HCT116 (cell line): ENCODE measurements around the gene KANSL3. TPM values are rescaled to one million over a fixed set of nuclear protein-coding genes. Genes with fewer than 3 reads are reported as not detected.

Source experiments
- ATAC-seq: fragments of 200-7000 bp; cut with Tn5 transposase; 2 replicates; pipeline ENCODE4 v1.9.1; 2020; ENCODE audit warnings: mild to moderate bottlenecking, moderate library complexity
- BruUV-seq: library from RNA; stranded (reverse); fragments of 400-500 nt; replicated peaks from 2 replicates; lab custom pipeline; 2021; lab: Mats Ljungman, UMichigan
- CTCF ChIA-PET: fragments of 300-600 bp; sonication (Branson Sonifier 250); formaldehyde crosslinking; loops from one replicate; lab custom pipeline; 2021; ENCODE audit warnings: antibody characterized with exemption; lab: Charles Lee
- POLR2A ChIA-PET: fragments of 300-600, 350-600 bp; sonication (Branson Sonifier 250); formaldehyde crosslinking; loops from one replicate; lab custom pipeline; 2021; ENCODE audit warnings: antibody characterized with exemption; lab: Charles Lee
- RAD21 ChIA-PET, 2 experiments: fragments of 300-600 bp; sonication (Branson Sonifier 250); formaldehyde crosslinking; loops; one replicate each; lab custom pipeline; 2023; ENCODE audit warnings: low total read pairs in 2 of 2; ENCODE audit not compliant: uncharacterized antibody in 2 of 2, unreplicated experiment in 2 of 2, low non-redundant PET in 1 of 2; lab: Charles Lee
- DNase-seq: peaks from one replicate; pipeline ENCODE4 v3.0.0-alpha.2; 2010; ENCODE audit warnings: low read depth, low spot score
- H2AFZ ChIP-seq: fragments of 200-600 bp; shearing (Covaris generic), sonication (generic); 2 replicates; pipeline ENCODE4 v1.6.1; 2017; ENCODE audit warnings: low read depth, mixed run types, mixed read lengths, antibody characterized with exemption, low read length; ENCODE audit not compliant: poor library complexity, severe bottlenecking
- H3K27ac ChIP-seq: 2 replicates; pipeline ENCODE4 v1.5.1; 2012; ENCODE audit warnings: low read depth, low read length
- H3K27me3 ChIP-seq: fragments of 200-600 bp; sonication (generic); 2 replicates; pipeline ENCODE4 v1.6.1; 2016; ENCODE audit warnings: mixed run types, low read length, mixed read lengths; ENCODE audit not compliant: insufficient read depth
- H3K36me3 ChIP-seq, 2 experiments: fragments of 200-500 bp in 1 of 2; fragments of 200-600 bp in 1 of 2; sonication (Bioruptor generic) in 1 of 2; sonication (generic) in 1 of 2; 2 replicates each; pipeline versions ENCODE4 v1.5.1 to v1.6.1; 2014 to 2016; ENCODE audit warnings: low read length in 2 of 2, inconsistent platforms in 1 of 2, mixed read lengths in 1 of 2, mixed run types in 1 of 2; ENCODE audit not compliant: insufficient read depth in 2 of 2, control insufficient read depth in 1 of 2
- H3K4me1 ChIP-seq, 2 experiments: fragments of 200-600 bp in 1 of 2; sonication (generic) in 1 of 2; 2 replicates each; pipeline versions ENCODE4 v1.5.1 to v1.6.1; 2012 to 2017; ENCODE audit warnings: low read length in 2 of 2, inconsistent platforms in 1 of 2, mild to moderate bottlenecking in 1 of 2, mixed read lengths in 1 of 2, mixed run types in 1 of 2, moderate library complexity in 1 of 2; ENCODE audit not compliant: insufficient read depth in 2 of 2, control insufficient read depth in 1 of 2
- H3K4me2 ChIP-seq: fragments of 200-600 bp; sonication (generic); 2 replicates; pipeline ENCODE4 v1.6.1; 2017; ENCODE audit warnings: mixed run types, low read length, mixed read lengths
- H3K4me3 ChIP-seq, 2 experiments: fragments of 200-600 bp in 1 of 2; sonication (generic) in 1 of 2; replicated peaks in 1 of 2; 2 replicates each; pipeline ENCODE4 v1.5.1; 2011 to 2016; ENCODE audit warnings: low read length in 2 of 2, control low read depth in 1 of 2, low read depth in 1 of 2, mild to moderate bottlenecking in 1 of 2, mixed read lengths in 1 of 2, mixed run types in 1 of 2
- H3K79me2 ChIP-seq: fragments of 200-600 bp; sonication (generic); 2 replicates; pipeline ENCODE4 v1.6.1; 2017; ENCODE audit warnings: mild to moderate bottlenecking, mixed run types, low read length, moderate library complexity, mixed read lengths; ENCODE audit not compliant: insufficient read depth
- H3K9ac ChIP-seq: fragments of 200-600 bp; sonication (generic); 2 replicates; pipeline ENCODE4 v1.6.1; 2016; ENCODE audit warnings: low read length, mixed read lengths
- H3K9me2 ChIP-seq: fragments of 200-600 bp; sonication (generic), shearing (Covaris generic); 2 replicates; pipeline ENCODE4 v1.6.1; 2017; ENCODE audit warnings: mixed run types, mild to moderate bottlenecking, moderate library complexity; ENCODE audit not compliant: insufficient read depth
- H3K9me3 ChIP-seq, 2 experiments: fragments of 200-500 bp in 1 of 2; fragments of 200-600 bp in 1 of 2; sonication (Bioruptor generic) in 1 of 2; sonication (generic) in 1 of 2; 2 replicates each; pipeline ENCODE4 v1.6.1; 2014 to 2017; ENCODE audit warnings: low read length in 2 of 2, mixed read lengths in 2 of 2, inconsistent platforms in 1 of 2, low read depth in 1 of 2, mild to moderate bottlenecking in 1 of 2, mixed run types in 1 of 2, moderate library complexity in 1 of 2; ENCODE audit not compliant: control insufficient read depth in 1 of 2, insufficient read depth in 1 of 2
- H4K20me1 ChIP-seq: fragments of 200-600 bp; sonication (generic), shearing (Covaris generic); 2 replicates; pipeline ENCODE4 v1.6.1; 2017; ENCODE audit warnings: mixed run types, mild to moderate bottlenecking, moderate library complexity; ENCODE audit not compliant: insufficient read depth
- CEBPB ChIP-seq: IDR thresholded peaks from 2 replicates; pipeline ENCODE4 v1.6.1; 2012; ENCODE audit warnings: low read depth
- EZH2 ChIP-seq: fragments of 200-600 bp; sonication (generic); IDR thresholded peaks from 2 replicates; pipeline ENCODE4 v1.6.1; 2017; ENCODE audit warnings: antibody characterized with exemption, mixed run types
- EZH2phosphoT487 ChIP-seq: fragments of 200-600 bp; IDR thresholded peaks from 2 replicates; pipeline ENCODE4 v1.6.1; 2018; ENCODE audit warnings: antibody characterized with exemption, borderline replicate concordance
- JUND ChIP-seq: IDR thresholded peaks from 2 replicates; pipeline ENCODE4 v1.6.1; 2012
- POLR2A ChIP-seq: IDR thresholded peaks from 2 replicates; pipeline ENCODE4 v1.7.0; 2011; ENCODE audit warnings: borderline replicate concordance; ENCODE audit not compliant: insufficient read depth, insufficient read length; ENCODE audit errors: extremely low read depth
- POLR2AphosphoS5 ChIP-seq: IDR thresholded peaks from 2 replicates; pipeline ENCODE4 v1.6.1; 2011; ENCODE audit warnings: mild to moderate bottlenecking, low read depth, low read length, moderate library complexity
- TCF7L2 ChIP-seq: IDR thresholded peaks from 2 replicates; pipeline ENCODE4 v1.7.0; 2011; ENCODE audit warnings: borderline replicate concordance, inconsistent platforms; ENCODE audit not compliant: insufficient read depth, insufficient read length; ENCODE audit errors: extremely low read depth
- ZFX ChIP-seq: fragments of 450-650 bp; IDR thresholded peaks from 2 replicates; pipeline ENCODE4 v1.6.1; 2017
- ZNF274 ChIP-seq: fragments of 200-500 bp; sonication (Bioruptor generic); IDR thresholded peaks from 2 replicates; pipeline ENCODE4 v1.6.1; 2014; ENCODE audit warnings: mild to moderate bottlenecking, low read depth, low read length, inconsistent platforms
- intact Hi-C: fragments of 100-400 bp; cut with micrococcal nuclease; formaldehyde crosslinking; loops from 2 replicates; pipeline ENCODE4 v1.10.0; 2022
- total RNA-seq: library from RNA; stranded (reverse); gene quantifications from one replicate; pipeline ENCODE4 v1.2.1, GENCODE V29; 2021; ENCODE audit not compliant: unreplicated experiment
- TF ChIP-seq, protein P1 (sequence below): IDR thresholded peaks from 2 replicates; pipeline ENCODE4 v1.6.1; 2012
- TF ChIP-seq, protein P2 (sequence below): IDR thresholded peaks from 2 replicates; pipeline ENCODE4 v1.6.1; 2012
- TF ChIP-seq, protein P3 (sequence below), 3 experiments: fragments of 200-600 bp in 1 of 3; sonication (generic) in 1 of 3; IDR thresholded peaks in 2 of 3; conservative IDR thresholded peaks in 1 of 3; 2 replicates each; pipeline ENCODE4 v1.5.1; 2012 to 2017; ENCODE audit warnings: low read depth in 2 of 3, low read length in 2 of 3, antibody characterized with exemption in 1 of 3, borderline replicate concordance in 1 of 3, control low read depth in 1 of 3, mild to moderate bottlenecking in 1 of 3, mixed read lengths in 1 of 3, mixed run types in 1 of 3, moderate library complexity in 1 of 3; ENCODE audit not compliant: insufficient read depth in 1 of 3
- TF ChIP-seq, protein P4 (sequence below): IDR thresholded peaks from 2 replicates; pipeline ENCODE4 v1.6.1; 2012; ENCODE audit warnings: low read depth

KANSL3 gene
- total RNA-seq, 1 experiment from 2014 or later, result 35.8 TPM

DNA sequence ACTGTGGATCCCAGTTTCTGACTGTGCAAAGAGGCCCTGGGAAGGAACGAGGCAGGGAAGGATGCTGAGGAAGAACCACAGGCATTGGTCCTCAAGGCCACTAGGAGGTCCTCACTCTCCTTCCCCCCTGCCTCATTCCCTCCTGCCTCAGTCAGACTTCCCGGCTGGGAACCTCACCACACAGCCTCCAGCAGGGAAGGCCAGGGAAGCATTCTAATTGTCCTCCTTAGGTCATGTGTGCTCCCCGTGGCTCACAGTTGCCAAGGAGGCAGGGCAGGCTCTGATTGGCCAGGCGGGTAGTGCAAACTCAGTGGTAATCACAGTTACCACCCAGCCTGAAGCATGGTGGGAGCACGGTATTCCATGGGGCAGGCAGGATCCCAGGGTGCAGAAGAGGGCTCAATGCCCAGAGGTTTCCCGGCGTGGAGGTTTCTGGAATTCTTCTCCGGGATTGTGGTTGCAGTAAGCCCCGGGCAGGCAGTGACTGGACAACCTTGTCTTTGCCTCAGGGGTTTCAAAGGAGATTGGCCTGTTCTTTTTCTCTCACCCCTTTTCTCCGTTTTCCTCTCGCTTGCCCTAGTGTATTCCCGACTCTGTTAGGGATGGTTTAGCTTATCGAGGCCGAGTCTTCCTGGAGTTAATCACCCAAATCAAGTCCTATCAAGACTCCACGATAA is 31.6 kb upstream of the KANSL3 start:
- Histone ChIP-seq H2AFZ (no peak overlapping the region), H3K4me3 (no peak overlapping the region), H3K36me3 (no peaks in the 10 kb centered on the region), H3K9me2 (no peaks in the 10 kb centered on the region), H3K9me3 (no peaks in the 10 kb centered on the region), H3K4me2 (no peak overlapping the region), H3K4me1 (peaks cover 9 to 12% of the 10 kb centered on the region in 2 experiments), H3K9ac (no peak overlapping the region), H3K79me2 (no peaks in the 10 kb centered on the region), H4K20me1 (no peaks in the 10 kb centered on the region), H3K27me3 (no peaks in the 10 kb centered on the region), H3K27ac (no peak overlapping the region)
- ChIA-PET CTCF (no interaction called here), RAD21 (no interaction called here), POLR2A (no interaction called here)
- ATAC-seq (no peak), DNase-seq (no peak)
- TF ChIP-seq, protein P1, sequence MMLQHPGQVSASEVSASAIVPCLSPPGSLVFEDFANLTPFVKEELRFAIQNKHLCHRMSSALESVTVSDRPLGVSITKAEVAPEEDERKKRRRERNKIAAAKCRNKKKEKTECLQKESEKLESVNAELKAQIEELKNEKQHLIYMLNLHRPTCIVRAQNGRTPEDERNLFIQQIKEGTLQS, result no peak
- TF ChIP-seq TCF7L2 (no peak), ZFX (no peak), EZH2 (no peak), EZH2phosphoT487 (no peak), POLR2A (no peak), JUND (no peak), CEBPB (no peak), POLR2AphosphoS5 (no peak), ZNF274 (no peak)
- TF ChIP-seq, protein P2, sequence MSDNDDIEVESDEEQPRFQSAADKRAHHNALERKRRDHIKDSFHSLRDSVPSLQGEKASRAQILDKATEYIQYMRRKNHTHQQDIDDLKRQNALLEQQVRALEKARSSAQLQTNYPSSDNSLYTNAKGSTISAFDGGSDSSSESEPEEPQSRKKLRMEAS, result no peak
- TF ChIP-seq, protein P3, sequence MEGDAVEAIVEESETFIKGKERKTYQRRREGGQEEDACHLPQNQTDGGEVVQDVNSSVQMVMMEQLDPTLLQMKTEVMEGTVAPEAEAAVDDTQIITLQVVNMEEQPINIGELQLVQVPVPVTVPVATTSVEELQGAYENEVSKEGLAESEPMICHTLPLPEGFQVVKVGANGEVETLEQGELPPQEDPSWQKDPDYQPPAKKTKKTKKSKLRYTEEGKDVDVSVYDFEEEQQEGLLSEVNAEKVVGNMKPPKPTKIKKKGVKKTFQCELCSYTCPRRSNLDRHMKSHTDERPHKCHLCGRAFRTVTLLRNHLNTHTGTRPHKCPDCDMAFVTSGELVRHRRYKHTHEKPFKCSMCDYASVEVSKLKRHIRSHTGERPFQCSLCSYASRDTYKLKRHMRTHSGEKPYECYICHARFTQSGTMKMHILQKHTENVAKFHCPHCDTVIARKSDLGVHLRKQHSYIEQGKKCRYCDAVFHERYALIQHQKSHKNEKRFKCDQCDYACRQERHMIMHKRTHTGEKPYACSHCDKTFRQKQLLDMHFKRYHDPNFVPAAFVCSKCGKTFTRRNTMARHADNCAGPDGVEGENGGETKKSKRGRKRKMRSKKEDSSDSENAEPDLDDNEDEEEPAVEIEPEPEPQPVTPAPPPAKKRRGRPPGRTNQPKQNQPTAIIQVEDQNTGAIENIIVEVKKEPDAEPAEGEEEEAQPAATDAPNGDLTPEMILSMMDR (IDR thresholded peaks at IDR 0.05 in 2 of 3, conservative IDR thresholded peaks at IDR 0.05 in 1 of 3; ENCODE audit: borderline replicate concordance in 1 of 3, insufficient read depth in 1 of 3, low read depth in 2 of 3, low read length in 2 of 3), result no peak
- TF ChIP-seq, protein P4, sequence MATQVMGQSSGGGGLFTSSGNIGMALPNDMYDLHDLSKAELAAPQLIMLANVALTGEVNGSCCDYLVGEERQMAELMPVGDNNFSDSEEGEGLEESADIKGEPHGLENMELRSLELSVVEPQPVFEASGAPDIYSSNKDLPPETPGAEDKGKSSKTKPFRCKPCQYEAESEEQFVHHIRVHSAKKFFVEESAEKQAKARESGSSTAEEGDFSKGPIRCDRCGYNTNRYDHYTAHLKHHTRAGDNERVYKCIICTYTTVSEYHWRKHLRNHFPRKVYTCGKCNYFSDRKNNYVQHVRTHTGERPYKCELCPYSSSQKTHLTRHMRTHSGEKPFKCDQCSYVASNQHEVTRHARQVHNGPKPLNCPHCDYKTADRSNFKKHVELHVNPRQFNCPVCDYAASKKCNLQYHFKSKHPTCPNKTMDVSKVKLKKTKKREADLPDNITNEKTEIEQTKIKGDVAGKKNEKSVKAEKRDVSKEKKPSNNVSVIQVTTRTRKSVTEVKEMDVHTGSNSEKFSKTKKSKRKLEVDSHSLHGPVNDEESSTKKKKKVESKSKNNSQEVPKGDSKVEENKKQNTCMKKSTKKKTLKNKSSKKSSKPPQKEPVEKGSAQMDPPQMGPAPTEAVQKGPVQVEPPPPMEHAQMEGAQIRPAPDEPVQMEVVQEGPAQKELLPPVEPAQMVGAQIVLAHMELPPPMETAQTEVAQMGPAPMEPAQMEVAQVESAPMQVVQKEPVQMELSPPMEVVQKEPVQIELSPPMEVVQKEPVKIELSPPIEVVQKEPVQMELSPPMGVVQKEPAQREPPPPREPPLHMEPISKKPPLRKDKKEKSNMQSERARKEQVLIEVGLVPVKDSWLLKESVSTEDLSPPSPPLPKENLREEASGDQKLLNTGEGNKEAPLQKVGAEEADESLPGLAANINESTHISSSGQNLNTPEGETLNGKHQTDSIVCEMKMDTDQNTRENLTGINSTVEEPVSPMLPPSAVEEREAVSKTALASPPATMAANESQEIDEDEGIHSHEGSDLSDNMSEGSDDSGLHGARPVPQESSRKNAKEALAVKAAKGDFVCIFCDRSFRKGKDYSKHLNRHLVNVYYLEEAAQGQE, result no peak
- no TSS peak for BruUV-seq
- intact Hi-C loops, result no loop called here
